GM19043 (cell line): ENCODE measurements around the gene ATXN7L1.
"Not testable (repeated sequence)": the region's sequence is repeated elsewhere in the genome, so short reads cannot be mapped to it uniquely, and the experiment has no call there.

ENCODE experiments used
- ATAC-seq: cut with Tn5 transposase; IDR thresholded peaks from one replicate; pipeline ENCODE4 v1.9.1; 2021; ENCODE audit warnings: low read depth; ENCODE audit not compliant: unreplicated experiment

Gene ATXN7L1

GRCh38 chr7:105713488-105714465 is 162.6 kb downstream of the ATXN7L1 start:
- no peak for ATAC-seq

GRCh38 chr7:105712877-105713276 is 163.5 kb downstream of the ATXN7L1 start:
- ATAC-seq: no peak

GRCh38 chr7:105711726-105712402 is 164.5 kb downstream of the ATXN7L1 start:
- no peak for ATAC-seq

- not testable (repeated sequence) for ATAC-seq
Measured at GRCh38 chr7:105710720-105711119, 165.7 kb downstream of the ATXN7L1 start.

GRCh38 chr7:105708763-105709080 is 167.7 kb downstream of the ATXN7L1 start:
- ATAC-seq: no peak

- no peak for ATAC-seq
Measured at GRCh38 chr7:105707967-105708762, 168.2 kb downstream of the ATXN7L1 start.

GRCh38 chr7:105707381-105707780 is 169.0 kb downstream of the ATXN7L1 start:
- no peak for ATAC-seq

- ATAC-seq: no peak
Measured at GRCh38 chr7:105705427-105705826, 171.0 kb downstream of the ATXN7L1 start.

GRCh38 chr7:105703207-105703930 is 173.0 kb downstream of the ATXN7L1 start:
- no peak for ATAC-seq

- ATAC-seq: no peak
Measured at GRCh38 chr7:105699568-105700236, 176.7 kb downstream of the ATXN7L1 start.

GRCh38 chr7:105698531-105698930 is 177.9 kb downstream of the ATXN7L1 start:
- ATAC-seq: no peak

GRCh38 chr7:105697753-105698152 is 178.6 kb downstream of the ATXN7L1 start:
- no peak for ATAC-seq

GRCh38 chr7:105697169-105697568 is 179.2 kb downstream of the ATXN7L1 start:
- not testable (repeated sequence) for ATAC-seq

GRCh38 chr7:105693576-105693975 is 182.8 kb downstream of the ATXN7L1 start:
- ATAC-seq: no peak

- no peak for ATAC-seq
Measured at GRCh38 chr7:105691680-105692564, 184.5 kb downstream of the ATXN7L1 start.

GRCh38 chr7:105691082-105691679 is 185.2 kb downstream of the ATXN7L1 start:
- ATAC-seq: no peak

GRCh38 chr7:105690325-105690945 is 186.0 kb downstream of the ATXN7L1 start:
- ATAC-seq: no peak
